Measurements from ENCODE around the gene SENP6.
A peak's percentile ranks its signal among the peaks of the same experiment; 100 is the strongest.

SENP6 gene

GRCh38 chr6:75748743-75749538 is 147.3 kb downstream of the SENP6 start, which contains the start of gene MYO6:
TSS of gene MYO6 (plus strand) at chr6:75749239. CDS start at chr6:75817548, 68,309 bp downstream.
- peak; percentile 11 for DNase-seq

GRCh38 chr6:75751443-75751842 is 149.8 kb downstream of the SENP6 start:
- no peak for DNase-seq

GRCh38 chr6:75752365-75752764 is 150.7 kb downstream of the SENP6 start:
- DNase-seq, result no peak

GRCh38 chr6:75755704-75756103 is 154.0 kb downstream of the SENP6 start:
- DNase-seq, result no peak

GRCh38 chr6:75757295-75757694 is 155.6 kb downstream of the SENP6 start:
- DNase-seq, result no peak

GRCh38 chr6:75758061-75758460 is 156.4 kb downstream of the SENP6 start:
- no peak for DNase-seq

GRCh38 chr6:75759207-75759606 is 157.5 kb downstream of the SENP6 start:
- DNase-seq, result no peak

- no peak for DNase-seq
These were observed 158.6 kb downstream of the SENP6 start for GRCh38 chr6:75760320-75760719.

GRCh38 chr6:75761489-75761888 is 159.8 kb downstream of the SENP6 start:
- DNase-seq, result no peak

GRCh38 chr6:75762063-75762462 is 160.4 kb downstream of the SENP6 start:
- DNase-seq, result no peak

- DNase-seq, result no peak
These were observed 164.7 kb downstream of the SENP6 start for GRCh38 chr6:75766387-75766786.

All from stimulated activated CD4-positive, alpha-beta T cell treated with anti-CD3 and anti-CD28 coated beads, Interleukin-4, amount 100 ng/mL, for 24 hours (primary cell).